Measurements from ENCODE around the gene ELF2. TPM values are rescaled to one million over a fixed set of nuclear protein-coding genes. Genes with fewer than 3 reads are reported as not detected.
A peak's percentile ranks its signal among the peaks of the same experiment; 100 is the strongest.

The ELF2 gene
- total and polyA plus RNA-seq, 2 of the 8 experiments (the other 6 are each of a cell fraction or from before 2014, with no cell fraction given): 21.1 to 44.3 TPM

DNA sequence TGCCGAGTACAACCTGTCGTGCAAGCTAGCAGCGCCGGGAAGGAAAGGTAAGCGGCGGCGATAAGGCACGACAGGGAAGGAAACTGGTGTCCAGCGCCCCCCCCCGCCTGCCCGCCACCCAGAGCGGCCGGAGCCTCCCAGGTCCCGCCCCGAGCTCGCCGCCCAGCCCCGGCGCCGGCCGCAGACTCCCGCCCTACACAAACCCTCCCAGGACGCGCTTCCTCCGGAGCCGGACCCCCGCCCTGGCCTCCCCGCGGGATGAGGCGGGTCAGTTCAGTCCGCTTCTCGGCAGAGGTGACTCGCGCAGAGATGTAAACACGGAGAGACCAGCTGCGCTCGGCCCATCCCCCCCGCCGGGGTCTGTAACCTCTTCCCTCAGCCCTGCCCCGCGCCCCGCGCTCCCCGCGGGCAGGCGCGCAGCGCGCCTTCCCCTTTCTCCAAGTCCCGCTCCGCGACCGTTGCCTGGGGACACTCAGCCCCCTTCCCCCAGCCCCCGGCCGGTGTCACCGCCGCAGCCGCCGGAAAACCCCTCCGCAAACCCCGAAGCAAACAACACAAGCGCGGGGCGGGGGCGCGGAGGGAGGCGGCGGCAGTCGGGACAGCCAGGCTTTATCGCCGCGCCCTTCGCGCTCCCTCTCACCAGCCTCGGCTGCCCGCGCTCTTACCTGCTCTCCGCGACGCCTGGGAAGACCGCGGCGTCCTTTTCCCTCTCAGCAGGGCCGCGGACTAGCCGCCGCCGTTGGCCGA, 543 bp downstream of the ELF2 start (continued):
- peak; percentile 72 for TF ChIP-seq EGR1 (IDR thresholded peaks at IDR 0.05; ENCODE audit: borderline replicate concordance, low read depth, low read length)
- no peak for TF ChIP-seq BRCA1 (IDR thresholded peaks at IDR 0.05; ENCODE audit: low read depth, low read length)
- TF ChIP-seq TBP (IDR thresholded peaks at IDR 0.05; ENCODE audit: low read depth, low read length): 0 out of 2 replicates have a peak, but pooled peaks have one; percentile 23
- TF ChIP-seq KDM5A (IDR thresholded peaks at IDR 0.05; ENCODE audit: low read length): no peak
- no peak for TF ChIP-seq ATF3 (IDR thresholded peaks at IDR 0.05; ENCODE audit: insufficient read depth, low read depth, low read length)
